Measurements from ENCODE around the gene TXNIP.

DNA sequence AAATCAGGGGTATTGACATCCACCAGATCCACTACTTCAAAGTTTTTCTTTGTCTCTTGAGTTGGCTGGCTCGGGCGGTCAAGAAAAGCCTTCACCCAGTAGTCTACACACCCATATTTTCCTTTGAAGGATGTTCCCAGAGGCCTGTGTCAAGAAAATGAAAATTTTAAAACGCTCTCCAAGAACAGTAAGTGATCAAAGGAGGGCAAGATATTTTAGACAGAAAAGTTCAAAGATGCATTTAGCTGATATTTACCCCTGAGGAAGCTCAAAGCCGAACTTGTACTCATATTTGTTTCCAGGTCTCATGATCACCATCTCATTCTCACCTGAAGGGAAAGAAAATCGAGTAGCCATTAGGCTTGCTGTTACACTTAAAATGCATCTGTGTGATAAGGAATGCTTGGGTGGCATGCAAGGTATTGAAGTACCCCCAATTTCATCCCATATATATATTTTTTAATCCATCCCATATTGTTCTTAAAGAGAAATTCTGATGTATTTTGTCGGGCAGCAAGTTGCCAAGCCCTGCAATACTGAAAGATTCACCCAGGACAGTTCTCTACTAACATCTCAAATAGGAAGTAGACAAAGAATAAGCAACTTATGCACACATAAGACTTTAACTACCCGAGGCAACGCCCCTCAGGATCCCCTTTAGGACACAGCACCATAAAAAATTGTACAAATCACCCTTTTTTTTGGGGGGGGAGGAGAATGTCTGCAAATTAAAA is 1.1 kb downstream of the TXNIP start:
- TF ChIP-seq CTCF (IDR thresholded peaks at IDR 0.05) (no peak), POLR2AphosphoS5 (IDR thresholded peaks at IDR 0.05; ENCODE audit: insufficient read depth in 1 of 2, low read depth in 1 of 2) (no peak), POLR2A (IDR thresholded peaks at IDR 0.05) (no peak)

Measured in vagina (tissue), 2 donors.